PFSK-1 (cell line): ENCODE measurements around the gene PHAF1.

Experiments
- FOXP2 ChIP-seq: optimal IDR thresholded peaks from 2 replicates; pipeline ENCODE3; 2011; ENCODE audit warnings: borderline replicate concordance, control low read depth, inconsistent platforms; ENCODE audit not compliant: insufficient read depth; ENCODE audit errors: extremely low read length, extremely low read depth
- POLR2AphosphoS5 ChIP-seq: IDR thresholded peaks from 2 replicates; pipeline ENCODE4 v1.6.1; 2012; ENCODE audit warnings: low read depth, mild to moderate bottlenecking, control low read depth, low read length, moderate library complexity
- REST ChIP-seq, 2 experiments: IDR thresholded peaks; 2 replicates each; pipeline versions ENCODE4 v1.6.1 to v1.8.0; 2011 to 2012; ENCODE audit warnings: low read depth in 2 of 2, low read length in 2 of 2, control low read depth in 1 of 2, inconsistent platforms in 1 of 2, mild to moderate bottlenecking in 1 of 2, moderate library complexity in 1 of 2; ENCODE audit not compliant: insufficient read depth in 1 of 2
- SIN3A ChIP-seq: IDR thresholded peaks from 2 replicates; pipeline ENCODE4 v1.6.1; 2012; ENCODE audit warnings: mild to moderate bottlenecking, low read length, moderate library complexity, borderline replicate concordance; ENCODE audit not compliant: insufficient read depth
- TAF1 ChIP-seq: IDR thresholded peaks from 2 replicates; pipeline ENCODE4 v1.6.1; 2012; ENCODE audit warnings: low read length, control low read depth, borderline replicate concordance; ENCODE audit not compliant: insufficient read depth

Gene PHAF1

GRCh38 chr16:67157892-67158635 is 48.3 kb downstream of the PHAF1 start:
- TF ChIP-seq POLR2AphosphoS5 = no peak
- no peak for TF ChIP-seq REST (IDR thresholded peaks at IDR 0.05; ENCODE audit: insufficient read depth in 1 of 2, low read depth in 2 of 2, low read length in 2 of 2)
- TF ChIP-seq FOXP2 = no peak
- TF ChIP-seq SIN3A = no peak
- TF ChIP-seq TAF1 = no peak

DNA sequence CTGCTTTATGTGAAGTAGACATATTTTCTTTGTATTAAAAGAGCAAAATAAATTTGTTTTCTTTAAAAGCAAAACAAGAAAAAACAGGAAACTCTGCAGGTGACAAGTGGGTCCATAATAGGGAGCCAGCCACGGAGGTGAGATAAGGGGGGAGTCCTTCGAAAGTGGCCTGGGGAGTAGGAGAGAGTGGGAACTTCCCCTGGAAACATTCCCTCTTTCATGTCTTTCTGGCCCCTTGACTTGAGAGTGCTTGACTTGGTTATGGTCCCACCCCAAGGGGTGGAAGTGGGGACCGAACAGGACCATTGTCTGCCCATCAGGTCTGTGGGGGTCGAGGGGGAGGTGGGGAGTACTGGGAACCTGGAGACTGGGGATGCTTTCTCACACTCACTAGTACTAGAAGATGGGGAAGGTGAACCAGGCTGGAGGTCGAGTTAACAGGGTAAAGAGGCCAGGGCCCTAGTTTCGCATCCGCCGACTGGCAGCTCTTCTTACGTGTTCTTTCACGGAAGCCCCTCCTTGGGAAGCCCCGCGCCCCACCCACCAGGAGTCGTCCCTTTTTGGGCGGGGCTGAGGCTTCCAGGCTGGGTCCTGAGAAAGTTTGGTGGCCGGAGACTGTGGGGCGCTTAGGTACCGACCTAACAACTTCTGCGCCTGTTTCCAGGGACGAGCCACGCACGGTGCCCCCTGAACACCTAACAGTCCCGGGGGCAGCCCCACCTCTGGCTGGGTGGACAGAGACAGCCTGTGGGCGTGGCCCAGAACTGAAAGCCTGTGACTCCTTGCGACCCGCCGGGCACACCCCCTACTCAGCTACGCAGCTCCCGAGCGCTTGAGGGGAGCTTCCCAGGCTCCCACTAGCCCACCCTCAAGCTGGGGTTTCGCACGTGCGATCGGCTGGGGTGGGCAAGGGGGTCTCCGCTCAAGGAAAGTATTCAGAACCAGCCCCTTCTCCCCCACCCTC is 49.2 kb downstream of the PHAF1 start:
- TF ChIP-seq TAF1 (no peak), POLR2AphosphoS5 (no peak), SIN3A (peak; percentile 14; the same call in 1 of the 2 replicates), REST (IDR thresholded peaks at IDR 0.05; ENCODE audit: insufficient read depth in 1 of 2, low read depth in 2 of 2, low read length in 2 of 2) (0 out of 4 replicates have a peak, but pooled peaks of 1 of the 2 experiments have one; percentile 7), FOXP2 (no peak)

- TF ChIP-seq FOXP2 (no peak), SIN3A (no peak), TAF1 (no peak)
These were observed 51.9 kb downstream of the PHAF1 start for GRCh38 chr16:67161595-67162058.

GRCh38 chr16:67162506-67163163 is 52.9 kb downstream of the PHAF1 start:
- TF ChIP-seq SIN3A (no peak), TAF1 (no peak), FOXP2 (no peak), REST (IDR thresholded peaks at IDR 0.05; ENCODE audit: insufficient read depth in 1 of 2, low read depth in 2 of 2, low read length in 2 of 2) (no peak), POLR2AphosphoS5 (no peak)
